DMS114 treated with DMSO at 0.1 percent for 48 hours (cell line): ENCODE data around the gene SYT7.

Source experiments
- DNase-seq: peaks from one replicate; lab custom pipeline; 2025; ENCODE audit not compliant: unreplicated experiment; lab: John Stamatoyannopoulos, UW

Gene SYT7

GRCh38 chr11:61586792-61587430 is 6.0 kb upstream of the SYT7 start:
- no peak for DNase-seq

- no peak for DNase-seq
Observed at GRCh38 chr11:61585115-61585514, 4.2 kb upstream of the SYT7 start.

- no peak for DNase-seq
Observed at GRCh38 chr11:61581931-61582330, 1.1 kb upstream of the SYT7 start.

GRCh38 chr11:61580271-61580888 is 496 bp downstream of the SYT7 start:
- no peak for DNase-seq

GRCh38 chr11:61579676-61580270 is 1.1 kb downstream of the SYT7 start:
- DNase-seq = no peak

GRCh38 chr11:61578819-61579675 is 1.8 kb downstream of the SYT7 start:
- no peak for DNase-seq

- DNase-seq = peak; percentile 9
Observed at GRCh38 chr11:61577383-61578118, 3.3 kb downstream of the SYT7 start.

GRCh38 chr11:61575886-61576861 is 4.7 kb downstream of the SYT7 start:
- no peak for DNase-seq

GRCh38 chr11:61574611-61575010 is 6.3 kb downstream of the SYT7 start:
- no peak for DNase-seq

GRCh38 chr11:61572913-61573312 is 8.0 kb downstream of the SYT7 start:
- no peak for DNase-seq

- no peak for DNase-seq
Observed at GRCh38 chr11:61571869-61572268, 9.0 kb downstream of the SYT7 start.

GRCh38 chr11:61571337-61571736 is 9.5 kb downstream of the SYT7 start:
- DNase-seq = no peak

- DNase-seq = no peak
Observed at GRCh38 chr11:61569701-61570100, 11.2 kb downstream of the SYT7 start.

GRCh38 chr11:61569018-61569417 is 11.9 kb downstream of the SYT7 start:
- no peak for DNase-seq

GRCh38 chr11:61567286-61568061 is 13.4 kb downstream of the SYT7 start:
- DNase-seq = no peak

GRCh38 chr11:61564936-61565696 is 15.8 kb downstream of the SYT7 start:
- no peak for DNase-seq

- DNase-seq = no peak
Observed at GRCh38 chr11:61560751-61561150, 20.1 kb downstream of the SYT7 start.

- no peak for DNase-seq
Observed at GRCh38 chr11:61556621-61557020, 24.3 kb downstream of the SYT7 start.
